RWPE2 (cell line): ENCODE data around the gene PPP1CC.
A peak's percentile ranks its signal among the peaks of the same experiment; 100 is the strongest.
"Not testable (repeated sequence)": the region's sequence is repeated elsewhere in the genome, so short reads cannot be mapped to it uniquely, and the experiment has no call there.

ENCODE experiments used
- ATAC-seq: fragments of 200-7000 bp; cut with Tn5 transposase; 3 replicates; pipeline ENCODE4 v1.9.1; 2021; ENCODE audit warnings: low read depth
- DNase-seq: peaks from one replicate; pipeline ENCODE4 v3.0.0-alpha.2; 2020; ENCODE audit warnings: low spot score
- H3K27ac ChIP-seq: fragments of 450-650 bp; 2 replicates; pipeline ENCODE4 v1.5.1; 2017; ENCODE audit warnings: mild to moderate bottlenecking; ENCODE audit not compliant: poor library complexity, severe bottlenecking
- H3K27me3 ChIP-seq: fragments of 250-450 bp; sonication (Bioruptor Pico); 2 replicates; pipeline ENCODE4 v1.5.1; 2021; ENCODE audit warnings: mild to moderate bottlenecking, moderate library complexity; ENCODE audit not compliant: insufficient read depth, poor library complexity, severe bottlenecking
- H3K36me3 ChIP-seq: fragments of 250-450 bp; sonication (Bioruptor Pico); 2 replicates; pipeline ENCODE4 v1.5.1; 2020; ENCODE audit warnings: low read depth, mild to moderate bottlenecking, moderate library complexity
- H3K4me1 ChIP-seq: fragments of 250-450 bp; sonication (Bioruptor Pico); 2 replicates; pipeline ENCODE4 v1.5.1; 2021; ENCODE audit warnings: mild to moderate bottlenecking, moderate library complexity; ENCODE audit not compliant: insufficient read depth, poor library complexity, severe bottlenecking
- H3K4me3 ChIP-seq: fragments of 250-450 bp; sonication (Bioruptor Pico); 2 replicates; pipeline ENCODE4 v1.5.1; 2021; ENCODE audit warnings: mild to moderate bottlenecking, moderate library complexity; ENCODE audit not compliant: severe bottlenecking
- H3K9me3 ChIP-seq: fragments of 250-450 bp; sonication (Bioruptor Pico); 2 replicates; pipeline ENCODE4 v1.5.1; 2021; ENCODE audit warnings: mild to moderate bottlenecking, moderate library complexity; ENCODE audit not compliant: severe bottlenecking
- TF ChIP-seq, protein P1 (sequence below): fragments of 450-650 bp; IDR thresholded peaks from one replicate; pipeline ENCODE4 v1.5.1; 2017; ENCODE audit warnings: mild to moderate bottlenecking, moderate library complexity; ENCODE audit not compliant: poor library complexity, severe bottlenecking

PPP1CC gene

GRCh38 chr12:110742096-110742717 is 484 bp downstream of the PPP1CC start:
- H3K27ac ChIP-seq, result peak overlapping the region; percentile 77
- no peaks in the 10 kb centered on the region for H3K27me3 ChIP-seq
- DNase-seq (no peak), ATAC-seq (no peak)
- peaks cover 41% of the 10 kb centered on the region for H3K36me3 ChIP-seq
- TF ChIP-seq, protein P1, sequence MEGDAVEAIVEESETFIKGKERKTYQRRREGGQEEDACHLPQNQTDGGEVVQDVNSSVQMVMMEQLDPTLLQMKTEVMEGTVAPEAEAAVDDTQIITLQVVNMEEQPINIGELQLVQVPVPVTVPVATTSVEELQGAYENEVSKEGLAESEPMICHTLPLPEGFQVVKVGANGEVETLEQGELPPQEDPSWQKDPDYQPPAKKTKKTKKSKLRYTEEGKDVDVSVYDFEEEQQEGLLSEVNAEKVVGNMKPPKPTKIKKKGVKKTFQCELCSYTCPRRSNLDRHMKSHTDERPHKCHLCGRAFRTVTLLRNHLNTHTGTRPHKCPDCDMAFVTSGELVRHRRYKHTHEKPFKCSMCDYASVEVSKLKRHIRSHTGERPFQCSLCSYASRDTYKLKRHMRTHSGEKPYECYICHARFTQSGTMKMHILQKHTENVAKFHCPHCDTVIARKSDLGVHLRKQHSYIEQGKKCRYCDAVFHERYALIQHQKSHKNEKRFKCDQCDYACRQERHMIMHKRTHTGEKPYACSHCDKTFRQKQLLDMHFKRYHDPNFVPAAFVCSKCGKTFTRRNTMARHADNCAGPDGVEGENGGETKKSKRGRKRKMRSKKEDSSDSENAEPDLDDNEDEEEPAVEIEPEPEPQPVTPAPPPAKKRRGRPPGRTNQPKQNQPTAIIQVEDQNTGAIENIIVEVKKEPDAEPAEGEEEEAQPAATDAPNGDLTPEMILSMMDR, result no peak
- H3K4me1 ChIP-seq, result peaks cover 31% of the 10 kb centered on the region
- H3K9me3 ChIP-seq, result no peaks in the 10 kb centered on the region
- peak overlapping the region; percentile 72 for H3K4me3 ChIP-seq

DNA sequence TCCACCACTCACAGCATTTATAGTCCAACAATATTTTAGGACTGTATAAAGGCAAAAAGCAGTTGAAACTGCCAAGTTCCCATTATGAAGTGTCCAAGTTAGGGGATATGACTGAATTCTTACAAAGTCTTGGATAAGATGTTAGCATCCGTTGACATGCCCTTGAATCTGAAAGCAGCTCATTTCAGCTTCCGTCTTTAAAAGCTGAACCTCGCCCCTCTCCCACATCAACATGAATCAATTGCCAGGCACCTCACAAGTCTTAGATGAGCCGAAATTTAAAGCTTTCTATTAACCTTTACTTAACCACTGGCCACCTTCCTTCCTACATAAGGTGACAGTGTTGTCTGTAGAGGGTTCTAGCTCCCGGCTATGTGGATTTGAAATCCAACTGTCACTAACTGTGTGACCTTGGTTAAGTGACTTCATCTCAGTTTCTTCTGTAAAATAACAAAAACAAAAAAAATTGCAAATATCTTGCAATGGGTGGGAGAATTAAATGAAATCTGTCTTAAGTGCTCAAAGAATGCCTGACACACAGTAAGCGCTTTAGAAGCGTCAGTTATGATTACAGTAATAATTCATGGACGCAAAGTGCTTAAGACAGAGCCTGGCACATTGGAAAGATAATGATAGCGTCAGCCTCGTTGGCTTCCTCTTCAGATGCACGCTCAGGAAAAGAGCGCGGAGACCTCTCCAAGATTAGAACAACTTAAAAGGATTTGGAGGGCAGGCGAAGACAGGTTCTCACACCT is 1.2 kb downstream of the PPP1CC start:
- H3K4me1 ChIP-seq, result peaks cover 31% of the 10 kb centered on the region
- H3K9me3 ChIP-seq, result no peaks in the 10 kb centered on the region
- no peak for ATAC-seq
- H3K27me3 ChIP-seq, result no peaks in the 10 kb centered on the region
- peak overlapping the region; percentile 72 for H3K4me3 ChIP-seq
- no peak for DNase-seq
- TF ChIP-seq, protein P1, result no peak
- peaks cover 47% of the 10 kb centered on the region for H3K36me3 ChIP-seq
- H3K27ac ChIP-seq, result peak overlapping the region; percentile 77

- peaks cover 26% of the 10 kb centered on the region for H3K4me1 ChIP-seq
- no peaks in the 10 kb centered on the region for H3K27me3 ChIP-seq
- no peak for DNase-seq
- no peak overlapping the region for H3K4me3 ChIP-seq
- no peak overlapping the region for H3K27ac ChIP-seq
- H3K36me3 ChIP-seq, result peaks cover 63% of the 10 kb centered on the region
- no peaks in the 10 kb centered on the region for H3K9me3 ChIP-seq
- TF ChIP-seq, protein P1, result no peak
- ATAC-seq, result no peak
Observed at GRCh38 chr12:110739894-110740293, 2.8 kb downstream of the PPP1CC start.

GRCh38 chr12:110739488-110739887 is 3.2 kb downstream of the PPP1CC start:
- Histone ChIP-seq H3K36me3 (peaks cover 65% of the 10 kb centered on the region), H3K27me3 (no peaks in the 10 kb centered on the region), H3K27ac (no peak overlapping the region), H3K9me3 (no peaks in the 10 kb centered on the region), H3K4me3 (no peak overlapping the region), H3K4me1 (peaks cover 22% of the 10 kb centered on the region)
- no peak for DNase-seq
- no peak for ATAC-seq
- TF ChIP-seq, protein P1, result no peak

GRCh38 chr12:110737532-110737931 is 5.2 kb downstream of the PPP1CC start:
- Histone ChIP-seq H3K4me1 (peaks cover 28% of the 10 kb centered on the region), H3K9me3 (no peaks in the 10 kb centered on the region), H3K27ac (no peak overlapping the region), H3K27me3 (no peaks in the 10 kb centered on the region), H3K36me3 (peaks cover 85% of the 10 kb centered on the region), H3K4me3 (no peak overlapping the region)
- TF ChIP-seq, protein P1, result no peak
- ATAC-seq (no peak), DNase-seq (no peak)

- not testable (repeated sequence) for ATAC-seq, DNase-seq, H3K9me3 ChIP-seq, H3K27me3 ChIP-seq, H3K27ac ChIP-seq, H3K4me3 ChIP-seq
- Histone ChIP-seq H3K4me1 (peaks cover 28% of the 10 kb centered on the region), H3K36me3 (peaks cover 89% of the 10 kb centered on the region)
Observed at GRCh38 chr12:110737016-110737415, 5.7 kb downstream of the PPP1CC start.
